ENCODE results near the gene PHLPP1.

The PHLPP1 gene

DNA sequence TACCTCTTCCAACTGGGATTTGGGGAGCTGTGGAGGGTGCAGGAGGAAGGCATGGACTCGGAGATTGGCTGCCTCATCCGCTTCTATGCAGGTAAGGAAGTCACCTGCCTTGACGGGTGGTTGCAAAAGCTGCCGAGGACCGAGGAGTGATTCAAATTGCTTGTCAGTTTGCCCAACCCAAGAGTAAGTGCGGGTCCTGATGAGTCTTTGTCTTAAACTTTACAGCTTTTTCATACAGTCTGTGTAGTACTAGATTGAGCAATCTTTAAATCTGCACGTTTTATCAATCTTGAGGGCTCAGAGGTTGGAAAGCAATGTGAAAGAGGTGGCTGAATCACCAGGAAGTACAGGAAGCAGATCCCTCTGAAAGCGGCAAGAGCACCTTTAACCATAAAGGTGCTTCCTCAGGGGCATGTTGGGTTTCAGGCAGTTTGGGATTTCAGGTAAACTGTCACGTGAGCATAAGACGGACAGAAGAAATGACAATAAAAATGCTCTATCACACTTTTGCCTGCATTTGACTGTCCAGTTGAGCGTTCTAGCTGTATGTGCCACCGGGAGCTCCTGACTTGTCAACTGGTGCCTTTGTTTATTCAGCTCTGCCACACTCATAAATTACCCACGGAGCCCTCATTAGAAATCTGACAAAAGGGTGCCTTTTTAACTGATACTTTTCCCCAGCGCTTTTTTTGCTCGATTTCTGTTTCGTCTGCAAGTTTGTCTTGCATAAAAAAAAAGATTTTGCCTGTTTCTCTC, 2.0 kb downstream of the PHLPP1 start:
- intact Hi-C loops (cut with DNase I; ENCODE audit: low total_unique reads), result loop anchor here (5.0 to 10.0 kb wide), 4 partner anchors 133 to 427 kb away; no protein-coding TSS in a partner anchor
- Histone ChIP-seq H3K36me3 (no peaks in the 10 kb centered on the region), H3K9me3 (no peaks in the 10 kb centered on the region), H3K4me1 (peaks cover 0 to 44% (median 10%) of the 10 kb centered on the region in 4 donors), H3K27me3 (no peaks in the 10 kb centered on the region), H3K4me3 (peak overlapping the region; percentile 76 to 88), H3K27ac (peak overlapping the region; percentile 92 to 93)
- no peak for DNase-seq
- TF ChIP-seq, protein P1, sequence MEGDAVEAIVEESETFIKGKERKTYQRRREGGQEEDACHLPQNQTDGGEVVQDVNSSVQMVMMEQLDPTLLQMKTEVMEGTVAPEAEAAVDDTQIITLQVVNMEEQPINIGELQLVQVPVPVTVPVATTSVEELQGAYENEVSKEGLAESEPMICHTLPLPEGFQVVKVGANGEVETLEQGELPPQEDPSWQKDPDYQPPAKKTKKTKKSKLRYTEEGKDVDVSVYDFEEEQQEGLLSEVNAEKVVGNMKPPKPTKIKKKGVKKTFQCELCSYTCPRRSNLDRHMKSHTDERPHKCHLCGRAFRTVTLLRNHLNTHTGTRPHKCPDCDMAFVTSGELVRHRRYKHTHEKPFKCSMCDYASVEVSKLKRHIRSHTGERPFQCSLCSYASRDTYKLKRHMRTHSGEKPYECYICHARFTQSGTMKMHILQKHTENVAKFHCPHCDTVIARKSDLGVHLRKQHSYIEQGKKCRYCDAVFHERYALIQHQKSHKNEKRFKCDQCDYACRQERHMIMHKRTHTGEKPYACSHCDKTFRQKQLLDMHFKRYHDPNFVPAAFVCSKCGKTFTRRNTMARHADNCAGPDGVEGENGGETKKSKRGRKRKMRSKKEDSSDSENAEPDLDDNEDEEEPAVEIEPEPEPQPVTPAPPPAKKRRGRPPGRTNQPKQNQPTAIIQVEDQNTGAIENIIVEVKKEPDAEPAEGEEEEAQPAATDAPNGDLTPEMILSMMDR (IDR thresholded peaks at IDR 0.05), result no peak

DNA sequence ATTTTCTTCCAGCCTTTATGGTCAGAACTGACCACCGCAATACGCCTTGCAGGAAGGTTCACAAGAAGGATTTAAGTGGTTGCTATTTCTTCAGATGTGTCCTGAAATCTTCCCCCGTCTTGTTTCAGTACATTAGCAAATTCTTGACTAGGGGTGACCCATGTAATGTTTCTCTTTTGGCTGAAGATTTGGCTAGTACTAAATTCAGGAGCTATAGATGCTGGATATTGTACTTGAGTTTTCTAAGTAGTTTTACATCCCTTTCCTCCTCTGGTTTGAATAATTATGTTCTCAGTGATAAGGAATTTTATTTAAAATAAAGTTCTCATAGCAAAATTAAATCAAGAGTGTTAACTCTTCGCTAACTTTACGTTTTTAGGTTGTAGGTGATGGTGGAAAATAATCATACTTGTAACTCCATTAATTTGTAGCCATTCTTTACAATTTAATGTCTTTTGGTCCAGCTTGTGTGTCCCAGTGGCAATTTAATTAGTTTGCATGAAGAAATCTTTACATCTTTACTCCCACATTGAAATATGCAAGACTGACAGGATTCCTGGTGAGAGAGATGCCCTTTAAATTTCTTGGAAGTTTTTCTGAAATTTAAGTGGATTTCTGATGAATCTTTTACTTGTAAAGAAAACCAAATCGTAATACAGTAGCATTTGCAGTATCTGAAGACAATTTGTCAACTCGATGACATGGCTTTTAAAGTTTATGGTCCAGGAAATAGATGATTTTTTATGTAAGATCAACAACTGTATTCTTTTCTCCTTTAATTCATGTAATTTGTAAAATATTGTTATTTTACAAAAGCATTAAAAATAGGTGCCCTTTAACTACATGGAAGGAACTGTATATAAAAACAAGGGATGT, 2.8 kb downstream of the PHLPP1 start:
- Histone ChIP-seq H3K4me3 (peak overlapping the region; percentile 76 to 88), H3K27me3 (no peaks in the 10 kb centered on the region), H3K9me3 (no peaks in the 10 kb centered on the region), H3K4me1 (peaks cover 0 to 53% (median 13%) of the 10 kb centered on the region in 4 donors), H3K27ac (peak overlapping the region; percentile 92 to 93), H3K36me3 (no peaks in the 10 kb centered on the region)
- DNase-seq, result no peak
- intact Hi-C loops (cut with DNase I; ENCODE audit: low total_unique reads), result loop anchor here (5.0 to 10.0 kb wide), 4 partner anchors 133 to 427 kb away; no protein-coding TSS in a partner anchor
- TF ChIP-seq, protein P1 (IDR thresholded peaks at IDR 0.05), result no peak

DNA sequence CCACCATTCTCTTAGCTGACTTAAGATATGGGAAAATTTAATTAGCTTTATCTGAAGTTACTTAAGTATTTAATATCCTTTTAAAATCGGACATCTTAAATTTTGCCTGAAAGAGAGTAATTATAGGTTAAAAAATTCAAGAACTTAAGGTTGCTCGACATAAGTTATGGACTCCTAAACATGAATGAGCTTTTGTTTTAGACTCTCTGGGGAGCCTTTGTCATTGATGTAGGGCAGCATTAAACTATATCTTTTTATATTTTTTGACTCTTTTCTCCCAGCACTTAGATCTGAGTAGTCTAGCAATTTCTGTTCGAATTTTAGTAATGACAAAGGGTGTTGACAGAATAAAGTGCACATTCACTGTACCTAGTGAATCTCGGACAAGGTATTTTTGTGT, 4.7 kb downstream of the PHLPP1 start:
- no peak overlapping the region for H3K27ac ChIP-seq
- H3K9me3 ChIP-seq, result no peaks in the 10 kb centered on the region
- TF ChIP-seq, protein P1 (IDR thresholded peaks at IDR 0.05), result no peak

DNA sequence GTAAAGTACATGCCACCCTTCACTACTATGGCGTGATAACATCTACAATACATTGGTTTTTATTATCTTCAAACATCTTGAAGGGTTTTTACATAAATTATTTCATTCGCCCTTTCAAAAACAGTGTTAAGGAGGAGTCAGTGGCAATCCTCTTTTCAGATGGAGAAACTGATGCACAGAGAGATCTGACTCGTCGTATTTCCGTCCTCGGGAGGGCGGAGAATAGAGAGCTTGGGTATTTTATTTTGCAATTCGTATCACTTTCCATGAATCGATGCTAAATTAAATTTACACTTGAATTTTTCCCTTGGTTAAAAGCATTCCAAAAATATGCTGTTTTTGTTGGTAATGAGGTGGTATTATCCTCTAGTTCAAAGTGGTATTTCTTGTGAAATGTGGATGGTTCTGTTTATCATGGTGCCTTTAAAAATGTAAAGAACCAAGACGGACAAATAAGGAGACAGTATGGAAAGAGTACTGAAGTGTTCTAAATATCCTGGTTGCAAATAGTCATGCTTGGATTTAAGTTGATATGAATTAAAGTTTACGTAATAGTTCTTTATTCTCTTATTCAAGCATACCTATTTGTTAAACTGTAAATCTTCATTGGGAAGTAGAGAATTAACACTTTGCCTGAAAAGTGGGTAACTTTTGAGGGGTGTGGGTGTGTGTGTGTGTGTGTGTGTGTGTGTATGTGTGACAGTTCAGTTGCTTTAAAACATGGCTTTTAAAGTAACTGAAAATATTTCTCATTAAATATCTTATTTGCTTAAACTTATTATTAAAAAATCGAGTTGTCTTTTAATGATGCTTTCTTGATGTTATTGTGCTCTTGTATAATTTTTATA, 5.6 kb downstream of the PHLPP1 start:
- Histone ChIP-seq H3K4me1 (peaks cover 0 to 64% (median 17%) of the 10 kb centered on the region in 4 donors), H3K36me3 (no peaks in the 10 kb centered on the region), H3K4me3 (no peak overlapping the region), H3K27me3 (no peaks in the 10 kb centered on the region), H3K9me3 (no peaks in the 10 kb centered on the region), H3K27ac (no peak overlapping the region)
- DNase-seq, result no peak
- intact Hi-C loops (cut with DNase I; ENCODE audit: low total_unique reads), result no loop called here
- TF ChIP-seq, protein P1 (IDR thresholded peaks at IDR 0.05), result no peak

More for the DNA sequence above, 4.7 kb downstream of the PHLPP1 start:
- no peaks in the 10 kb centered on the region for H3K27me3 ChIP-seq
- H3K4me1 ChIP-seq, result peaks cover 0 to 64% (median 17%) of the 10 kb centered on the region in 4 donors
- intact Hi-C loops (cut with DNase I; ENCODE audit: low total_unique reads), result no loop called here
- no peak for DNase-seq
- H3K36me3 ChIP-seq, result no peaks in the 10 kb centered on the region
- H3K4me3 ChIP-seq, result no peak overlapping the region
